ENCODE measurements around the gene HSFX2.

- TF ChIP-seq CTCF (IDR thresholded peaks at IDR 0.05) (no peak), ZFX (IDR thresholded peaks at IDR 0.05; ENCODE audit: borderline replicate concordance) (no peak)
These were observed 46.3 kb upstream of the HSFX2 start for GRCh38 chrX:149641432-149641831.
